Adrenal gland (tissue), 5 donors: ENCODE results near the gene NSMF.

Experiments used
- CTCF ChIP-seq, 6 experiments: fragments of 450-650 bp in 4 of 6; fragments of 200-600 bp in 2 of 6; sonication (generic) in 1 of 6; IDR thresholded peaks; 1 replicate in 5 of 6; 2 replicates in 1 of 6; pipeline versions ENCODE4 v1.5.1 to v1.8.0; 2016 to 2021; ENCODE audit warnings: antibody characterized with exemption in 6 of 6, mild to moderate bottlenecking in 2 of 6, moderate library complexity in 1 of 6
- POLR2A ChIP-seq, 2 donors: fragments of 450-650 bp; IDR thresholded peaks; one replicate each; pipeline ENCODE4 v1.6.1; 2017; ENCODE audit warnings: antibody characterized with exemption in 2 of 2, mild to moderate bottlenecking in 2 of 2, moderate library complexity in 1 of 2
- donor health status: DM: no; HTN: no; CAD: no.

- TF ChIP-seq POLR2A (IDR thresholded peaks at IDR 0.05) (no peak), CTCF (IDR thresholded peaks at IDR 0.05) (no peak)
These were observed 47.1 kb upstream of the NSMF start for GRCh38 chr9:137506274-137506673.
